Stimulated activated naive CD4-positive, alpha-beta T cell treated with Interleukin-2 at 50 U/mL for 16 hours (primary cell): ENCODE measurements around the gene HOXD12.

ENCODE experiments used
- DNase-seq: peaks from one replicate; lab custom pipeline; 2025; lab: John Stamatoyannopoulos, UW

Gene HOXD12

GRCh38 chr2:176093145-176093897 is 6.3 kb upstream of the HOXD12 start:
- DNase-seq, result no peak

DNA sequence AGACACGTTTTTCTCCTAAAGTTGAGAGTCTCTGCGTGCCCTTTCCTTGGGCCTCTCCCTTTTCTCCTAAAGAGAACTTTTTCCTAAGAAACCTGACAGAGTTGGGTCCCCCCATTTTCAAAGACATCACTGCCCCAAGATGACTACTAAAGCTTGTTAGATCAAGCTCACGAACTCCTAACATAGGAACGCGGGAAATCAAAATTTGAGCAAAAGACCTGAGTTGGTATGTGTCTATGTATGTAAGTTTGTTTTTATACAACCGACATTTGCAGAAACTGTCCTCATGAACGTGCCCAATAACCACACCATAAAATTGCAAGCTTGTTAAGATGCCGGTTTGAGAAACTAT is 5.7 kb upstream of the HOXD12 start:
- DNase-seq, result no peak

DNA sequence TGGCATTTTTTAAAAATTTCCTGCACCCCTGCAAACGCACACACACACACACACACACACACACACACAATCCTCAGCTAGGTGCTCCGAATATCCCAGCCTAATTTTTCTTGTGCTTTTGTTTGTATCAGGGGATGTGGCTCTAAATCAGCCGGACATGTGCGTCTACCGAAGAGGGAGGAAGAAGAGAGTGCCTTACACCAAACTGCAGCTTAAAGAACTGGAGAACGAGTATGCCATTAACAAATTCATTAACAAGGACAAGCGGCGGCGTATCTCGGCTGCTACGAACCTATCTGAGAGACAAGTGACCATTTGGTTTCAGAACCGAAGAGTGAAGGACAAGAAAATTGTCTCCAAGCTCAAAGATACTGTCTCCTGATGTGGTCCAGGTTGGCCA is 5.2 kb upstream of the HOXD12 start:
- no peak for DNase-seq

DNA sequence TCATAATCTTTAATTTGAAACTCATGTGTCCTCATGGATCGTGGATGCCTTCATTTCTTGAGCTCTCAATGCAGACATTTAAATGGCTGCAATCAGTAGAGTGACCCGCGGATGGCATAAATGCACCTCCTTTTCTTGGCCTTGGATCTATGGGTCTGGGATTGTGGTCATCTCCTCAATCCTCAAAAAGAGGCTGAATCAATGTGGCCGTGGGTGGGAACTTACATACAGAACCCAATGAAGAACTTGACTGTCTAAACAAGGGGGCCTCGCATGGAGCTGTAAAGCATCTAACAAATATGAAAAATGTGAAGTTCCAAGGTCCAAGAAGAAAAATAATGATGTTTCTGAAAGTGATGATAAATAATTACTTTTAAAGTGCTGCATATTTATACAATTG is 4.2 kb upstream of the HOXD12 start:
- DNase-seq, result no peak

DNA sequence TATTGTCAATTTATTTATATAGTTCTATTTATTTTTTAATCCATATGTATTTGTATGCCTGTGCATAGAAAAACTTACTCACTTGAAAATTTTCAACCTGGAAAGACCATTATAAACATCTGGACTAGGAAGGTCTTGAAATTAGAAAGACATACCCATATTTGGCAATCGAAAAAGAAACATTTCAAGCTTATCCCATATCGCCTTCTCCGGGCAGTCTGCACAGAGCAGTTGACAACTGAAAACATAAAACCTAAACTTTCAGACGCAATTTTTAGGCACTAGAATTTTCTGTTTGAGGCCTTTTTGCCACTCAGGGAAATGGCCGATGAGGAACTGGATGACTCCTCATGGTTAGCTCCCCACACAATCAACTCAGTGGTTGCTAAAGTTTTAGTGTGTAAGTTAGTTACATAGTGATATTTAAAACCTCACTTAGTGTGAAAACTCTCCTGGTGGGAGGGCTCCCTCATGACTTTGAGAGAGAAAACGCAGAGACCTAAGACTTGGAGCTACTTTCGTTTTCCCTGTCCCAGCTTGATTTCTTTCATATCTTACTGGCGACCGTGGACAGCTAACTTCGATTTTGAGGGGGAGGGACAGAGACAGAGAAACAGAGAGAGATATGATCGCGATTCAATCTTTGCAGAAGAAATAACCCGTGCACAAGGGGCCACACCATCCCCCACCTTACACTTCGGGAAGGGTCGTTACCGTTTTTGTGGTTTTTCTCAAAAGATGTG is 3.2 kb upstream of the HOXD12 start:
- DNase-seq, result no peak

DNA sequence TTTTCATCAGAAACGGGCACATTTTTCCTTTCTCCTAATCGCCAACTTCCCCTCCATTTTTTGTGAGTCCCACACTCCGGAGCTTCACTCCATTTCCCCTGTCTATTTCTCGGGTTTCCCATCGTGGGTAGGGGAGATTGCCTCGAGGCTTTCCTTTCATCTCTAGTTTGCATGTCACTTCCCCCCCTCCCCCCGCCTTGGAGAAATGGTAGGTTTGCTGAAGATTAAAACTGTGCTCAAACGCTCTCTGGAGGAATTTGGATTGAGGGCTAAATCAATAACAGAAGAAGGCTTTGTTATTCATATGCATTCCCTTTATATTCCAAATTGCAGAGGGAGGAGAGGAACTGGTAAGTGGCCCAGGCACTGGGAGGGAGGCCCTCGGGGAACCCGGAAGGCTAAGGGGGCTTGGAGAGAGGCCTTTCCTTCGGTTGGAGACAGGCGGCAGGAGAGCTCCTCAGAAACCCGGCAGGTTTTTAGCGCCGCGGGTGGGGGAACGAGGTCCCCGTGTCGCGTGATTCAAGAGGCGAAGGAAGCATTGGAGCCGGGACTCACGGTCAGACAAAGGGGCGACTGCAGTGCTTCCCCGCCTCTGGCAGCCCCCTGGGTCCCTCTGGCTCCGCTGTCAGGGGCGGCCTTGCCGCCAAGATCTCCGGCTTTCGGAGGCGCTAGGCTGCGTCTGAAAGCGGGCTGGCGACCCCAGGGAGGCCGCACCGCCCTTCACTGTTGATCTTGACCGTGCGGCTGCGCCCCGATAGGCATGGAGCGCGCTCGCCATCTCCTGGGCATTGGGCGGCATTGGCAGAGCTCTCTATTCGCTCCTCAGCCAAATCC is 2.4 kb upstream of the HOXD12 start:
- DNase-seq, result peak; percentile 28

GRCh38 chr2:176097820-176098365 is 1.7 kb upstream of the HOXD12 start:
- no peak for DNase-seq

GRCh38 chr2:176098366-176099158 is 1.0 kb upstream of the HOXD12 start:
- no peak for DNase-seq

DNA sequence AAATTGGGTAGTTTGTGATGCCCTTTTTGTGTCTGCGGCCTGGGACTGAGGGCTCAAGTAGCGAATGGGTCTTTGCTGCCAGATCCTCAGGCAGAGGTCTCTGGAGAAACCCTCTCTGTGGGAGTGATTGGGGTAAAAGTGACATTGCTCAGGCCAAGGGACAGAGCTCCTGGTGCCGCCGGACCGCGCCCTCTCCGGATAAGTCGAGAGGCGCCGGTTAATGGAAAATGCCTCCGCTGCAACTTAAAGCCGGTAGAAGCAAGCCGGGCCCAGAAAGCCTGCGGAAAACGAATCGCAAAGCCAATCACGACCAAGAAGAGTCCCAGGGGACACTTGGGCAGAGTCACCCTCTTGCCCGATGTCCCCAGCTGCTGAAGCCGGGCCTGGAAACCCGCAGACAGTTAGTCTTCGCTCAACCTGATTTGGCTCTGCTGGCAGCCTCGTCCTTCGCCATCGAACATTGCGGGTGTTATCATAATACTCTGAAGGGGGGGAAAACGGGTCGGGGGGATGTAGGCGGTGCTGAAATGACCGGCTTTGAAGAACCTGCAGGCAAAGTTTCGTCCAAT is 352 bp upstream of the HOXD12 start:
- DNase-seq, result no peak

GRCh38 chr2:176100547-176101140 is 1.0 kb downstream of the HOXD12 start:
- no peak for DNase-seq

DNA sequence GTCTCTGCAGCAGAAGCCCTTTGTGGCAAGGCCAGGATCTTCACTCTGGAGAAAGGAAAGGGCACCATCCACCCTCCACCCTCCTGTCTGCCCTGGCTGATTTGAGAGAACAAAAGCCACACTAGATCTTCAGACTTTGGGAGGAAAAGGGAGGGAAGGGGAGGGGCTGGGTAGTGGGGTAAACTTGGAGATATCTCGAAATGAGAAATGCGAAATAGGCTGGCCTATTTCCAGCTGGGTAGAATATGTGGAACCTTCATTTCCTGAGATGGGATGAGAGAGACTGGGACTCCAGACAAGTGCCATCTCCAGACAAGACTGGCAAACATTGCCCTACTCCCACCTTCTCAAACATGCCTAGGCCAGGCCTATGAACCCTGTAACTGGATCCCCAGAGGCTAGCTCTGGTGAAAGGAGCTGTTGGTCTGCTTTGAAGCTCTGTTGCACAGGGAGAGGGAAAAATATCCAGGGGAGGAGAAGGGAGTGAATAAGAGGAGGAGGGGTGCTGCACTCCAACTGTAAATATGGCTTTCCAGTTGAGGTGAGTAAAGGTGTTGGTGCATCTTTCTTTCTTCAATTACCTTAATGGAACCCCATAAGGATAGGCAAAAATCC is 1.7 kb downstream of the HOXD12 start:
- no peak for DNase-seq

DNA sequence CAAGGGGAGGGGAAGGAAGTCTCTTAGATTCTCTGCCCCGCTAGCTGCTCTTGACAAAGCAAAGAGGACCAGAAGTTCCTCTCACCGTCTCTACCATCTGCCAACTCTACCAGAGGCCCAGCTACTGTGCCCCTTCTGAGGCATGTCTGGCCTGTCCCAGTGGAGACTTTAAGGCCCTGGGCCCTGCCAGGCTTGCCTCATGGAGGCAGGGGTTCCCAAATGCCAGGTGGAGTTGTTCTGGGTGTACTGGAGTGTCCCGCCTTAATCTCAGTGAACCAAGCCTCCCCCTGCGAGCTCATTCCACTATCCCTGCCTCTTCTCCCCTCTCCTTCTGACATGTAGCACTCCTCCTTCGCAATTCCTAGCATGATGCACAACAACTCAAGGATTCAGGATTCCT is 2.2 kb downstream of the HOXD12 start:
- no peak for DNase-seq

GRCh38 chr2:176102309-176102866 is 2.8 kb downstream of the HOXD12 start:
- DNase-seq, result no peak

DNA sequence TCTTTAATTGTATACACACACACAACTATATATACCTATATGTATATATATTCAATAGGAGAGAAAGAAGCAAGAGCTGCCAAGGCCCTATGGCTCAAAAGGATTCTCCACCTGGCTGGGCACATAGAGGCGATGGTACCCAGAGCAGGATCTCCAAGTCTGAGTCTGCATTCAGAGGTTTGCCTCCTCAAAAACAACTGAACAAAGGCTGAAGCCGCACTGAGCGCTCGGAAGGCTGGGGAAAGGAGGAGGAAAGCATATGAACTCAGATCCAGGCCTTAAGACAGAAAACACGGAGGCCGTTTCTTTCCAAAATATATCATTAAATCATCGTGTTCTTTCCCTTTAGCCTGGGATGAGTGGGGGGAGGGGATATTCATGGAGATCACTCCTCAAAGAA is 3.6 kb downstream of the HOXD12 start:
- DNase-seq, result no peak

- DNase-seq, result no peak
Observed at GRCh38 chr2:176103742-176104315, 4.2 kb downstream of the HOXD12 start.

DNA sequence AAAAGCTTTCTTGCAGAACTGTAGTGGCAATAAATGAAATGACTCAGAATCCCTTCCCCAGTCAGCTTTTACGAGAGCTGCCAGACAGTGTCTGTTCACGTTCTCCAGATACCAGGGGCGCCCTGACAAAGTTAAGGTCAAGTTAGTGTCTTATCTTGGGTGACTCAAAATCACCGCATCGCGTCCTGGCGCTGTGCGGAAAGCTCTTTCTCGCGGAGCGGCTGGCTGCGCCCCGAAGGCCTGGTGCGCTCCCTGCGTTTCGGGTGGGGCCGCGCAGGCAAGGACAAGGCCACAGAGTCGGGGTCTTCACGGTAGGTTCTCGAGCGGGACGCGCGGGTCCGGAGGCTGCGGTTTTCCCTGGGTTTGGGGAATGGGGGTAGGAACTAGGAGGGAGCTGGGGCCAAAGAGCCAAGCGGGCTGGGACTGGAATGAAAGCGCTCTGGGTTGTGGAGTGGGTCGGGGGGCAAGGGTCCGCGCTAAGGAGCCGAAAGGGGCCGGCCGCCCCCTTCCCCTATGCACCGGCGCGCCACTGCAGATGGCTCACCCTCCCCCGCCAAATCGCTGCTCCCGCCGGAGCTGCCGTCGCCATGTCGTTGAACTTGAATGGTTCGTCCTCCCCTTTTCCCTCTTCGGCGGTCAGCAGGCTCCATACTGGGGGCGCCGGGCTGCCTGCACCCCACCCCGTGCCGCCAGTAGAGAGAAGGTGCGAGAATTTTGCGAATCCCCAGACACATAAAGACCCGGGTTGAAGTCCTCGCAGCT is 4.9 kb downstream of the HOXD12 start:
- no peak for DNase-seq

DNA sequence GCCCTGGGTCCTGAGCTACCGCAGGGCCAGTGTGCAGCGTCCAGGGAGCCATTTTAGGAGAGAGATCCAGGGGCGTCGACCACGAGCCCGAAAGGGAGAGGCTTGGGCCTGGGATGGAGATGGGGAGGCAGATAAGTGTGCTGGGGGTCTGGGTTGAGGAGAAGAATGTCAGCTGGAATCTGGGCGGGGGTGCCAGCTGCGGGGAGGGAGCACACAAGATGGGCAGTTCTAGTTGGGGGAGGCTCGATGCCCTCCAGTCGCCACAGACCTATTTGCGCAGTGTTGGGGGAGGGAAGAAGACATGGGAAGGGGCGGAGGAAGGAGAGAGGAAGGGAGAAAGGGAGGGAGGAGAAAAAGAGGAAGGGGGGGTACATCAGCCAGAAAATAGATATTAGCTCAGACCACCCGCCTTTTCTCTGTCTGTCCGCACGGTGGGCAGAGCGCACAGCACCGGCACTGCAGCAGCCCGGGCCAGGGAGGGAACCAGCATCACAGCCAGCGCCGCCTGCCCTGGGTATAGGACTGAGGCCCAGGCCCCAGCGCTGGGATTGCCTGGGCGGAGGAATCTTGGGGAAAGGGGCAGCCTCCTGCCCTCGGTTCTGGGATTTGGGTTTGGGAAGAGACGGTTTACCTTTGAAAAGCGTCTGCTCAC is 5.6 kb downstream of the HOXD12 start:
- DNase-seq, result no peak

DNA sequence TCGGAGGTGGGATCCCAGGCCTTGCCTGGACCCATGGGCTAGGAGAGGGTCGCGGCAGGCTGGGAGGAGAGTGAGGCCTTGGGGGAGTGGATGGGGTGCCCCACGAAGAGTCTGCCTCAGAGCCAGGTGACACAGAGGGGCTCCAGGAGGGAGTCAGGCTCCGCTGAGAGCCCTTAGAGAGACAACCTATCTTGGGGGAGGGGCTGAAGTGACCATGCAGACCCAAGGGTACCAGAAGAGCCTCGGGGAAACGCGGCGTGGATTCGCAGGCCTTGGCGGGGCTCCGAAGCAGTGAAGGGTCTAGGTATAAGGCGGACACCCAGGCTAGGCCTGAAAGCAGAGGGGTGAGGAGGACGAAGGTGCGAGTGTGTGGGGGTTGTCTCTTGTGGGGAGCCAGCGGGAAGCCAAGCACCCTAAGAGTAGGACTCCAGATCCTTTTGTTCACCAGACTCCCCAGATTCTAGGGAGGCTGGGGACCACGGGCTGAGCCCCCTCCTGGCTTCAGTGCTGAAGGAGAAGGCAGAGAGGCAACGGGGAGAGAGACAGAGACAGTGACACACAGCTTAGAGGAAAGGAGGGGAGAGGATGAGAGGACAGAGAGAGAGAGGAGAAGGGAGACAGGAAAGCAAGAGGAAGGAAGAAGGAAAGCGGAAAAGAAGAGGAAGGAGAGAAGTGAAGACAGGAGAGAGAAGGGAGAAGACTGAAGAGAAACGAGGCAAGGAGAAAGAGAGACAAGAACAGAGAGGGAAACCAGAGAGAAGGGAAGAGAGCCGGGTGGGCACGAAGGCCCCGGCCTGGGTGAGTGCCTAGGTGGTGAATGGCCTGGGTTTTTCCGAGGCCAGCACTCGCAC is 6.4 kb downstream of the HOXD12 start:
- DNase-seq, result no peak
